Measurements from ENCODE around the gene LTB.

LTB gene

GRCh38 chr6:31546339-31546957, 35.8 kb downstream of the LTB start, which contains the start of gene ATP6V1G2:
TSS of gene ATP6V1G2 (minus strand) at chr6:31546608. CDS start at chr6:31546559, 49 bp downstream.
- peak within 1 kb of the TSS; percentile 76 for H3K27ac ChIP-seq
- DNase-seq (ENCODE audit: low spot score) = peak; percentile 84
- CTCF ChIA-PET = interaction anchor here (0.5 to 6.3 kb wide), 12 partner anchors 11 to 321 kb away, joined by 3 to 96 read pairs (median 4); partner anchors contain the start of gene LTB
- POLR2A ChIA-PET (ENCODE audit: low non-redundant PET) = no interaction called here
- peak; percentile 98 for TF ChIP-seq CTCF (conservative IDR thresholded peaks at IDR 0.05; ENCODE audit: low read depth)

GRCh38 chr6:31545291-31545690, 36.9 kb downstream of the LTB start:
- CTCF ChIA-PET = interaction anchor here (0.6 to 6.3 kb wide), 2 partner anchors 53 to 107 kb away, joined by 4 to 96 read pairs; partner anchors contain the start of gene BAG6
- DNase-seq (ENCODE audit: low spot score) = no peak
- TF ChIP-seq CTCF (conservative IDR thresholded peaks at IDR 0.05; ENCODE audit: low read depth) = no peak
- POLR2A ChIA-PET (ENCODE audit: low non-redundant PET) = no interaction called here
- no peak overlapping the region for H3K27ac ChIP-seq

- H3K27ac ChIP-seq = no peak overlapping the region
- no peak for DNase-seq (ENCODE audit: low spot score)
- CTCF ChIA-PET = interaction anchor here (0.6 to 6.3 kb wide), 2 partner anchors 54 to 108 kb away, joined by 4 to 96 read pairs; partner anchors contain the start of gene BAG6
- no peak for TF ChIP-seq CTCF (conservative IDR thresholded peaks at IDR 0.05; ENCODE audit: low read depth)
- POLR2A ChIA-PET (ENCODE audit: low non-redundant PET) = no interaction called here
These were observed 37.5 kb downstream of the LTB start for GRCh38 chr6:31544676-31545075.

- no peak for DNase-seq (ENCODE audit: low spot score)
- ChIA-PET CTCF (interaction anchor here (2.0 kb wide), 1 partner anchor 54 kb away, joined by 6 read pairs; no protein-coding TSS in a partner anchor), POLR2A (ENCODE audit: low non-redundant PET) (interaction anchor here (0.7 kb wide), 1 partner anchor 119 kb away, joined by 3 read pairs; no protein-coding TSS in a partner anchor)
- no peak overlapping the region for H3K27ac ChIP-seq
- no peak for TF ChIP-seq CTCF (conservative IDR thresholded peaks at IDR 0.05; ENCODE audit: low read depth)
These were observed 38.6 kb downstream of the LTB start for GRCh38 chr6:31543639-31544038.

GRCh38 chr6:31541658-31542521, 40.3 kb downstream of the LTB start, which contains the start of gene DDX39B:
TSS of gene DDX39B (minus strand) at chr6:31542003. CDS start at chr6:31540532, 1,471 bp downstream.
- DNase-seq (ENCODE audit: low spot score) = peak; percentile 92
- CTCF ChIA-PET = interaction anchor here (0.6 to 2.0 kb wide), 8 partner anchors 10 to 346 kb away, joined by 3 to 6 read pairs (median 4); no protein-coding TSS in a partner anchor
- peak within 1 kb of the TSS; percentile 93 for H3K27ac ChIP-seq
- POLR2A ChIA-PET (ENCODE audit: low non-redundant PET) = interaction anchor here (0.8 kb wide), 1 partner anchor 138 kb away, joined by 3 read pairs; the partner anchor contains the start of gene MICA
- TF ChIP-seq CTCF (conservative IDR thresholded peaks at IDR 0.05; ENCODE audit: low read depth) = no peak

All from RWPE1 (cell line).